A204.1 (cell line): Measurements from ENCODE around the gene FAM98A.

Experiments
- FAIRE-seq: peaks from 2 replicates; lab custom pipeline; 2012; peaks lifted over from hg19 to GRCh38; lab: Jason Lieb, UNC

Gene FAM98A

DNA sequence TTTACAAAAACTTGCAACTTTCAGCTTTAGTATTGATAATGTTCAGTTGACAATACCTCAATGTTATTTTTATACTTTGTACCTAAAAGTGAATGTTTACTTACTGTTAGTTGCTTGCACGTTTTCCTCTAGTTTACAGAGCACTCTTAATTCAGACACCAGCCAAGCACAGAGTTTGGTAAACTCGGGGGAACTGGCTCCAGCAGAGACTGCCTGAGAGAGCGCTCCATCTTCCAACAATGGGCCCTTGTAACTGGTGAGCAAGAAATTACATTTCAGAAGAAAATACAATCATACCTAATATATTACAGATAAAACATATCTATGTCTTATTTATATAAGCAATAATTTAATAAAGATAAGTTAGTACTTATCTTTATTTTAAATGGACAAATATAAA, 3.7 kb downstream of the FAM98A start:
- FAIRE-seq, result no peak

DNA sequence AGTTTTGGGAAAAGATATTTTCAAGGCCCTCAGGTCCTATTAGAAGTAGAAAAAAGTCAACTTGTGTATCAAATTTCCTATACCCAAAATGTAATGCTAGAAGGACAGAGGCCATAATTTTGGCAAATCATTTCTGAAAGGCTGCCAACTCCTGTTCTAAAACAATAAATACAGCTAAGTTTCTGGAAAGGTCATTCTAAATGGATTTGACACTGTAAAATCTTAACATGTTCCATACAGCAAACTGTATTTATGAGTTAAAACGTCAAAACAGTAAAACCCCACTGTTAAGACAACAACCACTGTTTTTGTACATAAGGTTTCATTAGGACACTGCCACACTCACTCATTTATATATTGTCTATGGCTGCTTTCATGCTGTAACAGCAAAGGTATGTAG, 9.7 kb downstream of the FAM98A start:
- FAIRE-seq, result no peak

DNA sequence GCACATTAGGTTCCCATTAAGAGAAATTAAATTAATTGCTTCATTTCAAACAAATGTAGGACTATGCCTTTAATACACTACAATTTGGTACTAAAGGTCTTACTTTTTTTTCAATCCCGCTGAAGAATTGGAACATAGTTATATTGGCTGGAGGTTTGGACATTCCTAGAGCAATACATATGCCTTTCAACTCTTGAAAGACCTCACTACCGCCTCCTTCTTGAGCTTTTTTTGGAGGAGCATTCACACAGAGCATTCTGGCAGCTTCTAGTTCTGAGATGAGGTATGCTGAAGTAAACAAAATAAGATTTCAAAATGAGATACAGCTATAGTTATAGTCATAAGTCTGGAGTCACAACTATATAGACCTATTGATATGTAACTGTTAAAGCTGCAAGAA, 10.9 kb downstream of the FAM98A start:
- FAIRE-seq, result no peak

DNA sequence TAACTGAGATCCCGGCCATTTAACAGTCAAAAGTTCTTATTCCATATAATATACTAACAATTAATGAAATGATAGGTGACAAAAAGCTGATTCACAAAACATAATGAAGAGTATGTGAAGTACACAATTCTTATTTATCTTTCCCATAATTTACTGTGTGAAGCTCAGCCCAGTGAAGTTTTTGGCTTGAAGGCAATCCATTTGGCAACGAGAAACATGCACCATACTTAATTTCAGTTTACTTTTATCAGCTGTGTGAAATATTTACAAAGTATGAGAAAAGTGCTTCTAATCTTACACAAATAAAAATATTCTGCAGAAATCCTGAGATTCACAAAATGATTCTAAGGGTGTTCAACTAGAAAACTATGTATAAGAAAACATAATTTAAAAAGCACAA, 12.3 kb downstream of the FAM98A start:
- no peak for FAIRE-seq

DNA sequence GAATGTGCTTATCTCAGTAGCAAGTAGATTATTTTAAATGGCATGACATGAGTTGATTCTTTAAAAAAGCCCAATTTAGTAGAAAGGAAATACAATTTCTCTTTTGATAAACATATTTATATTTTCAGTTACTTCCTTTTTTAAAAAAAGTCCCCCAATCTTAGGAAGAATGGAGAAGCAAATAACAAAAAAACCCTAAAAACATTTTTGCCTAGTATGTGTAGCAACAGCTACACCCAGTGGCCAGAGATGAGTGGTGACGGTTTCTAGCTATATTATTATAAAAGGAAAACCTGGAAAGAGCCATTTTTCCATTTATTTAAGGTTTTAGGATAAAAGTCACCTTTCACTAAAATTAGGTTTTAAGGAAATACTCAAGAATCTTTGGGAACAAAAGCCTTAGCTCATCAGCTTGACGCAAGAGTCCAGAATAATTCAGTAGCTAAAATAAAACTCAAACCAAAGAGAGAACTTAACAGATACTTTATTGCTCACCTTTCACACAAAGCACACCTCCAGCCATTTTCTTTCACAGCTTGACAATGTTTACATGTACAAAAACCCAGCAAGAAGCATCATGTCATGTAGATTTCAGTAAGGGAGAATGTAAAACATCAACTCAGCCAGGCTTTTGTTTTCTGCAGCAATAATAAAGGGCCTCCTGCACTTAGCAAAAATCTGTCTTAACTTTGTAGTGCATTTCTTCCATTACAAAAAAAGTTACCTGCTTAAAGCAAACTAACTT, 15.7 kb downstream of the FAM98A start:
- peak; percentile 98 for FAIRE-seq

DNA sequence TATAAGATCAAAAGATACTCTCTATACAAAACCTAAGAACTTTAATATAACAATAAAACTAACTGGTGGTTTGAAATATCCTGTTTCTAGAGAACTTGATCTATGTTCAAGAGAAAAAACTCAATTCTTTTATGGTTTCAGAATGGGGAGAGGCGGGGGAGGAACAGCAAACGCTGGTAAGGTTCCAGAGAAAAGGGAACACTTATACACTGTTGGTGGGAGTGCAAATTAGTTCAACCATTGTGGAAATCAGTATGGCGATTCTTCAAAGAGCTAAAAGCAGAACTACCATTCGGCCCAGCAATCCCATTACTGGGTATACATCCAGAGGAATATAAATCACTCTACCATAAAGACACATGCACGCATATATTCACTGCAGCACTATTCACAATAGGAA, 17.2 kb downstream of the FAM98A start:
- FAIRE-seq, result no peak

DNA sequence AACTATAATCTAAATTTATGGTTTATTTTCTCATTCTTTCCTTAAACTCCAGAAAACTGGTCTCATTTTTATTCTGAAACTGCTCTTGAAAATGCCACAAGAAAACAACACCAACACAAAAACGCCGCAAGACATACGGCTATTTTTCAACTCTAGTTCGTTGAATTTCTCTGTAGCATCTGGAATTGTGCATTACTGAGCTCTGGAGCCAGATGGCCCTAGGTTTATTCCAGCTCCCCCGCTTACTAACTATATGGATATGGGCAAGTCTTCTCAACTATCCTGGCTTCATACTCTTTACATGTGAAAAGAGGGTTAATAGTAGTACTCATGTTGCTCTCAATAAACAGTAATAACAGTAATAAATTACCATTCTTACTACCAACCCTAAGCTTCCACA, 19.9 kb downstream of the FAM98A start:
- no peak for FAIRE-seq

DNA sequence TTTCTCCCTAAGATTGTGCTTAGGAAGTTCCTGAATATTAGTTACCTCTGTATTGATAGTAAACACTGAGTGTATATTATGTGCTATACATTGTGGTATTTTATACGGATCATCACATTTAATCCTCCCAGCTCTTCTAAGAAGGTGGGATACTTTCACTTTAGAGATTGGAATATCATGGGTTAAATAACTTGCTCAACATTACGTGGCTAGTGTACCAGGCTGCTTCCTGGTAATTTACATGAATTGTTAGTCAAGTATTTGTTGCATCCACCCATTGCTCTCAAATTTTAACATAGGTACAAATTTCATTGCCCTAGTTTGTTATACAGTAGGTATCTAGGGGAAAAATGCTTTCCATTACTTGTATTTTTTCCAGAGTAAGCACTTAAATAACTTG, 21.4 kb downstream of the FAM98A start:
- no peak for FAIRE-seq

DNA sequence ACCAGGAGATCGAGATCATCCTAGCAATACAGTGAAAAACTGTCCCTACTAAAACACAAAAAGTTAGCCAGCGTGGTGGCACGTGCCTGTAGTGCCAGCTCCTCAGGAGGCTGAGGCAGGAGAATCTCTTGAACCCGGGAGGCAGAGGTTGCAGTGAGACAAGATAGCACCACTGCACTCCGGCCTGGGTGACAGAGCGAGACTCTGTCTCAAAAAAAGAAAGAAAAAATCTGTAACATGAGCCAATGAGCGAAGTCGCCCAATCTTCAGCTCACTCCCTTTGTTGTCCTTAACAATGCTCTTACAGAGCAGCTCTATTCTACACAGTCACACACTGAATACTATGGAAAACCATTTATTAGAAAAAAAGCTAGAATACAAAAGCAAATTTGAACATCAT, 22.0 kb downstream of the FAM98A start:
- no peak for FAIRE-seq

DNA sequence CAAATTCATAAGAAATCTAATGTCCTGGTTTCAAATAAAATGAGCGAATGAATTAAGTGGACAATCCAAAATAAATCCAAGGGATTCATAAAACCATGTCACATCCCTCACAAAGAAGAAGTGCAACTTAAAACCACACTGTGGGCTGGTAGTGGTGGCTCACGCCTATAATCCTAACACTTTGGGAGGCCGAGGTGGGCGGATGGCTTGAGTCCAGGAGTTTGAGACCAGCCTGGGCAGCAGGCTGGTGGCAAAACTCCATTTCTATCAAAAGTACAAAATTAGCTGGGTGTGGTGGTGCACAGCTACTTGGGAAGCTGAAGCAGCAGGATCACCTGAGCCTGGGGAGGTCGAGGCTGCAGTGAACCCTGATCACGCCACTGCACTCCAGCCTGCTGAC, 25.4 kb downstream of the FAM98A start:
- FAIRE-seq, result no peak

DNA sequence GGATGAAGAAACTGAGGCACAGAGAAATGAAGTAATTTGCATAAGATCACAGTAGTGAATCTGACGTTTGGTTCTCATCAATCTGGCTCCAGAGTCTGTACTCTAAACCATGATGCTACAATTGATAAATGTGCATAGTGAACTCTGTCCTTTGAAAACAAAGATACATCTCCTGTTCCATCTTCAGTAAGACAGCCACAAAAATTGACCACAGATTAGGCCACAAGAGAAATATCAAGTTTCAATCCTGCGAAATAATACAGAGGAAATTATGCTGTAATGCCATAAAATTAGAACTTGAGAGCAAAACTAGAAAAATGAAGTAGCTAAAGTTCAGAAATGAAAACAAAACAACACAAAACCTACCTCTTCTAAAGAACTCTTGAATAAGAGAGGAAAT, 28.4 kb downstream of the FAM98A start:
- no peak for FAIRE-seq

DNA sequence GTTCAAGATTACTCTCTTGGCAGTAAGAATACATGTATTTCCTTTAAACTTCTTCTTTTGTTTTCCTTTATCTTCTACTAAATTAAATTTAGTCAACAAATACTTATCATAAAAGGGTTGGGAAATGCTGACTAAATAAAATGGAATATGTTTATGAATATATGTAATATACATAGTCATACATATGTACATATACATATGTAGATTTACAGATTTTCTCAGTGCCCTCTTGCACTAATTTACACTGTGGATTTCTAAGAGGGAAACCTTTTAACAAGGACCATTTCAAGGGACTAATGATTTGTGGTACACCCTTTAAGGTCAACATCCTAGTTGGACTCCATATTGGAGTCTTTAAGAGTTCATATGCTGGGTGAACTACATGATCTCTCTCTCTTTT, 37.2 kb downstream of the FAM98A start:
- no peak for FAIRE-seq

DNA sequence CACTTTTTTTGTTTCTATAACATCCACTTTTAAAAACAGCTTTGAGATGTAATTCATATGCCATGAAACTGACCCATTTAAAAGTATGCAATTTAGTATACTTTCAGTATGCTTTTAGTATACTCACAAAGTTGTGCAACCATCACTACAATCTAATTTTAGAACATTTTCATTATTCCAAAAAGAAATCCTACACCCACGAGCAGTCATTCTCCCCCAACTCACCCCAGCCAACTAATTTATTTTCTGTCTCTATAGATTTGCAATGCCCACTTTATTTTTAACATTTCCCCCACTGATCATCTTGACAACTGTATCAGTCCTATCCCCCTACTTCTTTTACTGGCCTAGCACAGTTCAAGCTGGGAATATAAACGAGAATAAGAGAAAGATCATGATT, 39.1 kb downstream of the FAM98A start:
- FAIRE-seq, result no peak

DNA sequence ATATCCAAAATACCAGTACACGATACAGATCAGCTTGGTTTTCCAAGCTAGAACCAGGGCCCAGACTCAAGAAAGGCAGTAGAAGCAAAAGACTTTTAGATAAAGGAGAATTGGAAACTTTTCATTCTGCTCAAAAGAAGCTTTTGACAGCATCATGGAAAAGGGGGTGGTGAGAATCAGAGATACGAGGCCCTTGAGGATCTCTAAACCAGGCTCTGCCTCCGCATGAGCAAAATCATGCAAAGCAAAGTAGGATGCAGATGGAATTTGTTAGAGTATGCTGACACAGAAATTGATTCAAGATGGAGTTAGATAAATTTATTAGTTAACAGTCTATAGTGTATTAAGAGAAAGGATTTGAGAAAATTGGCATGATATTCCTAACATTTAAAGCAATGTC, 39.8 kb downstream of the FAM98A start:
- FAIRE-seq, result no peak

DNA sequence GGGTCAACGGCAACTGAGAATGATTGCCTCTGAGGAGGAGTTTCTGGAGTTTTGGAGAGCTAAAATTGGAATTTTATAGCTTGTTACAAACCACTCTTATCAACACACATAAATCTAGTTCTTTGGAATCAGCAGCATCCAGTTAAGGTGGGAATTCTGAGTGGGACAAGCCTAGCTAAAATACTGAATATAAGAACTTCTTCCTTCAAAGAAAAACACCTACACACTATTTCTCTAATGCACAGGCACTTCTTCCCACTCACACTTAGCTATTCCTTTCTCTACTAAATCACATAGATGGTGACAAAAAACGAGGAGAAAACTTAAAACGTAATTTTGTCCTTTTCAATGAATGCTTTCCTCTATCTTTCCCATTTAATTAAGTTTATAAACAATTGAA, 43.4 kb downstream of the FAM98A start:
- no peak for FAIRE-seq

DNA sequence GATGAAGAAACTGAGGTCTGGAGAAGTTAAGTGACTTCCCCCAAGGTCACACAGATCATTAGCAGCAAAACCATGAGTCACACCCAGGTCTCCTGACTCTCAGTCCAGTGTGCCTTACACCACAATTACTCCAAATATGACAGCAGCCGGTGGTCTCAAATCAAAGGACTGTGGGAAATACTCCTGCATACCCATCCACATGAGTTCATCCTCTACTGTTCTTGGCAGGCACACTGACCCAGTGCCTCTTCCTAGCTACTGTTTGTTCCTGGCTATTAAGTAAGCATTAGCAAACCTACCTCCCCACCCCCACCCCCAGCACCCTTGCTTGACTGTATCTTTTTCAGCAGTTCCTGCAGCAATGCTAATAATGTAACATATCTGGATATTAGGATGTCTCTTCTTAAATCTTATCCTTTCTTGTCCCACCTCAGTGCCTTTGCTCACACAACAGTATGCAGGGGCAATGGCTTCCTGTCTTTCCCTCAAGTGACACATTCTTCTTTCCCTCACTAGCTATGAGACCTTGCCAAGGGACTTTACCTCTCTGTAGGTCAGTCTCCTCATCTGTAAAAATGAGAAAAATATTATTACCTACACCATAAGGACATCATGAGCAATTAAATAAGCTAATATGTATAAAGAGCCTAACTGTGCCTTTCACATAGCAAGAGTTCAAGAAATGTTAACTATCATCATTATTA, 46.2 kb downstream of the FAM98A start:
- FAIRE-seq, result no peak

DNA sequence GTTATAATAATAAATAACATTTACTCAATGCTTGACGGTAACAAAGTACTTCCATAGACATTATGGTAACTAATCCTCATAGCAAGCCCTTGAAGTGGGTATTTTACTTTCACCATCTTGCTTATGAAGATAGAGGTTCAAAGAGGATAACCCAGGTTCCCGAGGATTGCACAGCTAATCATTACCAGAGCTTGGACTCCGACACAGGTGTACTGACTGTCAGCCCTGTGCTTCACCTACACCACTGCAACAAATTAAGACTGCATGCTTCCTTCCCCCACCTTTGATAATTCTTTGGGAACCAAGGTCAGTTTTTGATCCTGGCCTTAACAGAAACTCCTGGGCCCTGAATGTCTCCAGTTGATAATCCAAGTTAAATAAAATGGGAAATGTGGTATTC, 48.9 kb downstream of the FAM98A start:
- FAIRE-seq, result no peak

DNA sequence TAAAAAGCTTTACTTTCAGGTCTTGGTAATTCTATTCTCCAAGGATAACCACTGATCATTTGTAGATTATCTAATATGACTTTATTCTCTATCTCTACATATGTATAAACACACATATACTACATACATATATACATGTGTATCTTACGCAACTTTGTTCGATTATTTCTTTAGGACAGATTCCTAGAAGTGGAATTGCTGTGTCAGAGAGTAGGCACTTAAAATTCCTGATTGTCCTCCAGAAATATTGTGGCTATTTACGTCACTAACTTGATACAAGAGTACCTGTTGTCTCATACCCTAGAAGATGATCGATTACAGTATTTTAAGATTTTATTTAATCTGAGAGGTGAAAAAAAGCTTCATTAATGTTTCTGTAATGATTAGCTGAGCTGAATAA, 57.9 kb downstream of the FAM98A start:
- no peak for FAIRE-seq

DNA sequence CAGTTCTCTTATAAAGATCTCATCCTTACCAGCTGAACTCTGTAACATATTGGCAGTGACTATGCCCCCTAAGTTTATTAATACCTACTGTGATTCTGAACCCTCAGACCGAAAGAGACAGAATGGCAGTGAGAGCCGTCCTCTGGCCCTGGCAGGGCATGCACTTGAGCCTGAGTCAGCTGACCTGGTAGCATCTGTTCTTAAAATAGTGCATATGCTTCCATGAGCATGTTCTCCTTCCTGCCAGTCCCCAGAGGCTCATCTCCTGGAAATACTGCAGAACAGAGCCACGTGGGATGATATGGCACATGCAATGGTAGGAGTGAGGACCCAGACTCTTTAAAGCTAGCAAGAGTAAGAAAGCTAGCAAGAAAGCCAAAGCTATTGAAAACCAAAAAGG, 63.7 kb downstream of the FAM98A start:
- no peak for FAIRE-seq
